Activated CD4-positive, alpha-beta memory T cell treated with anti-CD3 and anti-CD28 coated beads, Interleukin-2, amount 10 ng/mL, durations not matched to agents 7 days and 5 days (primary cell): Measurements from ENCODE around the gene NTRK3. TPM values are rescaled to one million over a fixed set of nuclear protein-coding genes. Genes with fewer than 3 reads are reported as not detected.

Experiments
- CTCF ChIA-PET: fragments of 350-600 bp; sonication (Branson Sonifier 250); formaldehyde crosslinking; loops from one replicate; lab custom pipeline; 2021; ENCODE audit warnings: antibody characterized with exemption, inconsistent platforms; lab: Charles Lee
- POLR2A ChIA-PET: fragments of 350-600 bp; sonication (Branson Sonifier 250); formaldehyde crosslinking; loops from one replicate; lab custom pipeline; 2021; ENCODE audit warnings: antibody characterized with exemption; lab: Charles Lee
- DNase-seq: peaks from one replicate; pipeline ENCODE4 v3.0.0-alpha.2; 2020
- H3K27ac Mint-ChIP-seq: one replicate; pipeline ENCODE4 v1.8.0; 2021; ENCODE audit warnings: mild to moderate bottlenecking, mixed read lengths
- H3K27me3 Mint-ChIP-seq: one replicate; pipeline ENCODE4 v1.8.0; 2021; ENCODE audit warnings: mixed read lengths
- H3K36me3 Mint-ChIP-seq: one replicate; pipeline ENCODE4 v1.8.0; 2021; ENCODE audit warnings: low read depth, mixed read lengths
- H3K4me1 Mint-ChIP-seq: one replicate; pipeline ENCODE4 v1.8.0; 2021; ENCODE audit warnings: mixed read lengths
- H3K4me3 Mint-ChIP-seq: one replicate; pipeline ENCODE4 v1.8.0; 2021; ENCODE audit warnings: mild to moderate bottlenecking, mixed read lengths
- H3K9me3 Mint-ChIP-seq: one replicate; pipeline ENCODE4 v1.8.0; 2021; ENCODE audit warnings: mixed read lengths
- total RNA-seq, 2 experiments: library from RNA; stranded (reverse); gene quantifications; one replicate each; pipeline ENCODE4 v1.2.3, GENCODE V29; 2021

NTRK3 gene
- total RNA-seq, 2 experiments from 2014 or later: not detected

GRCh38 chr15:88113613-88114308 is 142.8 kb downstream of the NTRK3 start:
- ChIA-PET POLR2A (no interaction called here), CTCF (no interaction called here)
- no peaks in the 10 kb centered on the region for H3K4me1 Mint-ChIP-seq
- no peaks in the 10 kb centered on the region for H3K9me3 Mint-ChIP-seq
- no peak overlapping the region for H3K4me3 Mint-ChIP-seq
- DNase-seq: no peak
- no peak overlapping the region for H3K27ac Mint-ChIP-seq
- H3K27me3 Mint-ChIP-seq: no peaks in the 10 kb centered on the region
- H3K36me3 Mint-ChIP-seq: no peaks in the 10 kb centered on the region

GRCh38 chr15:88108991-88109390 is 147.5 kb downstream of the NTRK3 start:
- H3K27ac Mint-ChIP-seq: no peak overlapping the region
- H3K27me3 Mint-ChIP-seq: no peaks in the 10 kb centered on the region
- no peaks in the 10 kb centered on the region for H3K9me3 Mint-ChIP-seq
- ChIA-PET CTCF (no interaction called here), POLR2A (no interaction called here)
- H3K36me3 Mint-ChIP-seq: no peaks in the 10 kb centered on the region
- no peaks in the 10 kb centered on the region for H3K4me1 Mint-ChIP-seq
- no peak for DNase-seq
- H3K4me3 Mint-ChIP-seq: no peak overlapping the region

- H3K4me1 Mint-ChIP-seq: no peaks in the 10 kb centered on the region
- H3K27me3 Mint-ChIP-seq: no peaks in the 10 kb centered on the region
- H3K4me3 Mint-ChIP-seq: no peak overlapping the region
- DNase-seq: no peak
- no peaks in the 10 kb centered on the region for H3K36me3 Mint-ChIP-seq
- no peaks in the 10 kb centered on the region for H3K9me3 Mint-ChIP-seq
- ChIA-PET POLR2A (no interaction called here), CTCF (no interaction called here)
- H3K27ac Mint-ChIP-seq: no peak overlapping the region
Observed at GRCh38 chr15:88108477-88108876, 148.1 kb downstream of the NTRK3 start.

GRCh38 chr15:88106074-88106473 is 150.5 kb downstream of the NTRK3 start:
- Mint-ChIP-seq H3K36me3 (no peaks in the 10 kb centered on the region), H3K9me3 (no peaks in the 10 kb centered on the region)

DNA sequence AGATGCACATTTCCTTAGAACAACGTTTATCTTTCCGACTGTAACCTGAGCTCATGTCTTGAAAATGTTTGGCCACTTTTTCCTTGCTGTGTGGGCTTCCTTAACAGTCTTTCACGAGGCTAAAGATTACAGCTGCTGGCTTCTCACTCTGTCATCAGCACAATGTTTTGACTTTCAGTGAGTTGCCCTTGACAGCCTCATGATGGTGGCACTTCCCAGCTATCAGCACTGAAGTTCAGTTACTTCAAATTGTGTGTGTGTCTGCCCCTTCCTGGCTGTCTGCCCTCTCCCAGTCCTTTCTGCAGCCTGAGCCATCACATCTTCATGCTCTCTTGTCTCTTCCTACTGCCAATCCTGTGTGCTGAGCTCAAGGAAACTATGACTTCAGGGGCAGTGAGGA is 152.2 kb downstream of the NTRK3 start:
- no peaks in the 10 kb centered on the region for H3K9me3 Mint-ChIP-seq
- no peak for DNase-seq
- H3K36me3 Mint-ChIP-seq: no peaks in the 10 kb centered on the region
- ChIA-PET CTCF (no interaction called here), POLR2A (no interaction called here)
- H3K4me1 Mint-ChIP-seq: no peaks in the 10 kb centered on the region
- no peak overlapping the region for H3K4me3 Mint-ChIP-seq
- H3K27ac Mint-ChIP-seq: no peak overlapping the region
- no peaks in the 10 kb centered on the region for H3K27me3 Mint-ChIP-seq

More at GRCh38 chr15:88106074-88106473, 150.5 kb downstream of the NTRK3 start:
- CTCF ChIA-PET: no interaction called here
- Mint-ChIP-seq H3K27ac (no peak overlapping the region), H3K27me3 (no peaks in the 10 kb centered on the region), H3K4me3 (no peak overlapping the region), H3K4me1 (no peaks in the 10 kb centered on the region)
- POLR2A ChIA-PET: no interaction called here
- no peak for DNase-seq

DNA sequence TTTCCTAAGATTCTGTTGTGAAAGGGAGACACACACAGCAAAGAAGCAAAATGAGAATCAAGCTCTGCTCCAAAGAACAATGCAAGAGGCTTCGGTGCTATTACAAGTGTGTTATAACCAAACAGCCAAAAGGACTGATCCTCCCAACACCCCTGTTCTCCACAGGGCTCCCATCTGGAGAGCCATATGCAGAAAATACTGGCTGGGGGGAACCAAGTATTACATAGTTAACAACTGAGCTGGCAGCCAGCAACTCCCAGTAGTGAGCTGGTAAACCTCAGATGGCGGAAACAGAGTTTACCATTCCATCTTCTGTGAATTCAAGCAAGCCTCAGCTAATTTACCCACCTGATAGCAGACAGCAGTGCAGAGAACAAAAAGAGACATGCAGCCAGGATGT is 156.4 kb downstream of the NTRK3 start:
- ChIA-PET POLR2A (no interaction called here), CTCF (no interaction called here)
- no peaks in the 10 kb centered on the region for H3K9me3 Mint-ChIP-seq
- H3K27ac Mint-ChIP-seq: no peak overlapping the region
- H3K27me3 Mint-ChIP-seq: no peaks in the 10 kb centered on the region
- H3K36me3 Mint-ChIP-seq: no peaks in the 10 kb centered on the region
- no peak for DNase-seq
- H3K4me1 Mint-ChIP-seq: no peaks in the 10 kb centered on the region
- H3K4me3 Mint-ChIP-seq: no peak overlapping the region

GRCh38 chr15:88098361-88098760 is 158.2 kb downstream of the NTRK3 start:
- Mint-ChIP-seq H3K27ac (no peak overlapping the region), H3K4me1 (no peaks in the 10 kb centered on the region), H3K36me3 (no peaks in the 10 kb centered on the region), H3K27me3 (no peaks in the 10 kb centered on the region), H3K4me3 (no peak overlapping the region), H3K9me3 (no peaks in the 10 kb centered on the region)
- DNase-seq: no peak
- ChIA-PET CTCF (no interaction called here), POLR2A (no interaction called here)

DNA sequence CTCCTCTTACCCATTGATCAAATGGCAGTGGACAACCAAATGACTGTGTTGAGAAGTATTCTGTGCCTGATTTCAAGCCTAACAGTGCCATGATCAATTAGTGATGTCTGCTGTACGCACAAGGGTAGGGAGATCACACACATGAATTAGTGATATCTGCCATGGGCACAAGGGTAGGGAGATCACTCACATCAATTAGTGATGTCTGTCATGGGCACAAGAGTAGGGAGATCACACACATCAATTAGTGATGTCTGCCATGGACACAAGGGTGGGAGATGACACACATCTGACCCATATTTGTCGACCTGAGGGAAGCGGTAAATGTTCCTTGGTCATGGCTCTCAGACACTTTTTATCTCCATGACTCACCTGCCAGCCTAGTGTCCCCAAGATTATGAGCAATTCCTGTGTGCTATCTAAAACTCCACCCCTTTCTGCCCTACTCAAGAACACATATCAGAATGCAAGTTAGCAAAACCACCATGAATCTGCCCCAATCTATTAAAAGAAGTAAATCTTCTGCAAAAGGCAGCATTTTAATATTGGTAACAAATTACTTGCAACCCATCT is 165.0 kb downstream of the NTRK3 start:
- H3K4me3 Mint-ChIP-seq: no peak overlapping the region
- CTCF ChIA-PET: no interaction called here
- DNase-seq: no peak
- H3K4me1 Mint-ChIP-seq: no peaks in the 10 kb centered on the region
- no peaks in the 10 kb centered on the region for H3K36me3 Mint-ChIP-seq
- no peak overlapping the region for H3K27ac Mint-ChIP-seq
- no peaks in the 10 kb centered on the region for H3K27me3 Mint-ChIP-seq
- no peaks in the 10 kb centered on the region for H3K9me3 Mint-ChIP-seq
- POLR2A ChIA-PET: no interaction called here

DNA sequence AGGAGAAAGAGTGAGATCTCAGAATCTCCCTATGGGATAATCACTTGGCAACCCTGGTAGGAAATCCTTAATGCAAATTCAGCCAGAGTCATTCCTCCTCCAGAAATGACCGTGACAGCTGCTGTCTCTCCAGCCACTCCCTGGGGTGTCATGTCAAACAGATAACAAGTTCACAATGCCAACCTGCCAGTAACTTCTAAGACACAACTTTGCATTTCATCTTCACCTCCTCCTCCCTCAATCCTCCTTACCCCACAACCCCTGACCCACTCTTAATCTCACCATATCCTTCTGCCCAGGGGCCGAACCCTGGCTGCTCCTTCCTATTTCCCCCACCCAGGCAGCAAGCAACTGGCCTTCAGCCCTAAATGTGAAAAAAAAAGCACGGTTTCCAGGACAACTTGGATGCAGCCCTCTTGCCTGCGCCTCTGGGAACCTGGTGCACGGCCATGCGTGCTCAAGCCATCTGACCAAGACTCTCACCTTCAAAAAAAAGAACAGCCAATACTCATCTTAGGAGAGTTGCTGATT is 166.0 kb downstream of the NTRK3 start:
- no peaks in the 10 kb centered on the region for H3K27me3 Mint-ChIP-seq
- no peak overlapping the region for H3K4me3 Mint-ChIP-seq
- ChIA-PET CTCF (no interaction called here), POLR2A (no interaction called here)
- no peaks in the 10 kb centered on the region for H3K9me3 Mint-ChIP-seq
- no peaks in the 10 kb centered on the region for H3K36me3 Mint-ChIP-seq
- DNase-seq: no peak
- H3K4me1 Mint-ChIP-seq: no peaks in the 10 kb centered on the region
- H3K27ac Mint-ChIP-seq: no peak overlapping the region

- no peaks in the 10 kb centered on the region for H3K4me1 Mint-ChIP-seq
- no peaks in the 10 kb centered on the region for H3K36me3 Mint-ChIP-seq
- POLR2A ChIA-PET: no interaction called here
- no peaks in the 10 kb centered on the region for H3K9me3 Mint-ChIP-seq
- CTCF ChIA-PET: no interaction called here
- no peaks in the 10 kb centered on the region for H3K27me3 Mint-ChIP-seq
- H3K27ac Mint-ChIP-seq: no peak overlapping the region
- DNase-seq: no peak
- H3K4me3 Mint-ChIP-seq: no peak overlapping the region
Observed at GRCh38 chr15:88089731-88090130, 166.8 kb downstream of the NTRK3 start.

DNA sequence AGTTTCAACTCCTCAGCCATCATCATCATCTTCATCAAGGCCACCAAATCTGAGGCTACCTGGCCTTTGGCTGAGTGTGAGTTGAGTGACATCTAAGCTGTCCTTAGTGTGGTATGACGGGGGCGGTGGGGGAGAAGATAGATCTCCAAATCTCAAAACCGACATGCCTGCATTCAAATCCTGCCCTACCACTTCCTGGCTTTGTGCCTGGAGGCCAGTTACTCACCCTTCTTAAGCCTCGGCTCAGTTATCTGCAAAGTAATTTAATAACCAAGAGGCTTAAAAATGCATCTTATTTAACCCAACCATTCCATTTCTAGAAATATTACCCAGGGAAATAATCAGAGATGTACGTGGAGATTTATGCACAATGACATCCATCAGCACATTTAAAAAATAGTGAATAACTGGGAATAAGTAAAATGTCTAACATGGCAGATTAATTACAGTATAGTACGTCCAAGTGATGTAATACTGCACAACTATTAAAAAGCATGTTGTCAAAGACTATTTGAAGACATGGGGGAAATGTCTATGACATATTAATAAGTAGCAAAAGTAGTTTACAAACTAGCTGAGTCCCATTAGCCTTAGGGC is 167.4 kb downstream of the NTRK3 start:
- no peaks in the 10 kb centered on the region for H3K9me3 Mint-ChIP-seq
- H3K27me3 Mint-ChIP-seq: no peaks in the 10 kb centered on the region
- ChIA-PET POLR2A (no interaction called here), CTCF (no interaction called here)
- no peaks in the 10 kb centered on the region for H3K4me1 Mint-ChIP-seq
- no peak overlapping the region for H3K27ac Mint-ChIP-seq
- H3K4me3 Mint-ChIP-seq: no peak overlapping the region
- DNase-seq: no peak
- H3K36me3 Mint-ChIP-seq: no peaks in the 10 kb centered on the region

DNA sequence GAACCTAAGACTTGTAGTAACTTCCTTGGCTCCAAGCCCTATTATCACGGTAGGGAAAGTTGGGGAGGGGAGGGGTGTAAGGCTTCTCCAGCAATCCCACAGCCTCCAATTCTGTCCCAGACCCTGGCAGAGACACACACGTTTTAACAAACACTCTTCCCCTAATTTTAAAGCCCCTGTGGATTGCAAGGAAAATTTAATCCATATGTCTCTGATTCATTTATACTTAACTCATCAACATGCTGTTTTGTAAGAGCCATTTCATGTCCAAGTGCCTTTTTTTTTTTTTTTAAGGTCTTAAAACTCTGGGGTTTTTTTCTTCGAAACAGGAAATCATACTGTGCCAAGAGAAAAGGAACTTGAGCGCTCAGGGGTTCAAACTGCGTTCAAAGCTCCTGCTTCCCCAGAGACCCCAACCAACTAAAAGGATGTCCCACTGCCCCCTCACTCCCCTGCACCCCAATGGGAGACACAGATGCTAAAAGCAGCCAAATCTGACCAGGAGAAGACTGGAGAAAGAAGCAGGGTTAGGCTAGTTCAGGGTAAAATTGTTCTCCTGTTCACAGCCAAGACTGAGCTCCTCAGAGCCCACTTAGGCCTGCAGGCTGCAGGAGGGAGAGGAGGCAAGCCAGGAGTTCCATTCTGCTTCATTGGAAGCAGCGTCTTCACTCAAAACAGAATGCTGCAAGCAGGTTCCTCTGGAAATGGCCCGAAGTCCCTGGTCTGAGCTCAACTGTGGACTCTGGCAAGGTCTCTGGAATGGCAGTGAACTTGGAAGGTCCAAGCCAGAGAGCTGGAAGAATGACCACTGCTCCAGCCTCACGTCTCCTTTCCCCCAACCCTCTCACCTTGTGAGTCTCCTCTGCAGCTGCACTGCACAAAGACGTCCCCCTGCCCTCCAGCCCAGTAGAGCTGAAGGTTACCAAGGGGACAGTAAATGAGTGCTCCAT is 172.5 kb downstream of the NTRK3 start:
- Mint-ChIP-seq H3K9me3 (no peaks in the 10 kb centered on the region), H3K27me3 (no peaks in the 10 kb centered on the region), H3K4me1 (no peaks in the 10 kb centered on the region), H3K36me3 (no peaks in the 10 kb centered on the region), H3K27ac (no peak overlapping the region), H3K4me3 (no peak overlapping the region)
- CTCF ChIA-PET: no interaction called here
- POLR2A ChIA-PET: no interaction called here
- DNase-seq: no peak

- Mint-ChIP-seq H3K4me3 (no peak overlapping the region), H3K36me3 (no peaks in the 10 kb centered on the region), H3K27ac (no peak overlapping the region), H3K4me1 (no peaks in the 10 kb centered on the region), H3K27me3 (no peaks in the 10 kb centered on the region), H3K9me3 (no peaks in the 10 kb centered on the region)
- DNase-seq: no peak
- ChIA-PET CTCF (no interaction called here), POLR2A (no interaction called here)
Observed at GRCh38 chr15:88080616-88081015, 175.9 kb downstream of the NTRK3 start.
